Right lobe of liver (tissue), 6 donors: ENCODE results near the gene CDR2L. TPM values are rescaled to one million over a fixed set of nuclear protein-coding genes. Genes with fewer than 3 reads are reported as not detected.
A peak's percentile ranks its signal among the peaks of the same experiment; 100 is the strongest.

Source experiments
- ATAC-seq, 4 donors: fragments of 200-7000 bp; cut with Tn5 transposase; one replicate each; pipeline ENCODE4 v1.9.1; 2020; ENCODE audit warnings: mild to moderate bottlenecking in 4 of 4, moderate library complexity in 4 of 4
- DNase-seq, 3 donors: peaks; one replicate each; pipeline ENCODE4 v3.0.0-alpha.2; 2020
- H3K27ac ChIP-seq, 3 donors: fragments of 200-600 bp; one replicate each; pipeline ENCODE4 v1.8.0; 2022
- H3K27me3 ChIP-seq, 2 donors: fragments of 200-600 bp; one replicate each; pipeline ENCODE4 v1.8.0; 2022
- H3K36me3 ChIP-seq, 4 donors: fragments of 200-600 bp; sonication (generic) in 1 of 4; one replicate each; pipeline versions ENCODE4 v1.5.1 to v1.8.0; 2017 to 2022; ENCODE audit warnings: control low read depth in 1 of 4
- H3K4me1 ChIP-seq, 4 donors: fragments of 200-600 bp; sonication (generic) in 1 of 4; one replicate each; pipeline versions ENCODE4 v1.5.1 to v1.8.0; 2017 to 2022; ENCODE audit warnings: control low read depth in 1 of 4
- H3K4me3 ChIP-seq, 3 donors: fragments of 200-600 bp; one replicate each; pipeline ENCODE4 v1.8.0; 2022
- H3K9me3 ChIP-seq, 4 donors: fragments of 200-600 bp; sonication (generic) in 1 of 4; one replicate each; pipeline versions ENCODE4 v1.5.1 to v1.8.0; 2017 to 2022; ENCODE audit warnings: control low read depth in 1 of 4
- POLR2A ChIP-seq: fragments of 450-650 bp; IDR thresholded peaks from one replicate; pipeline ENCODE4 v1.6.1; 2017; ENCODE audit warnings: antibody characterized with exemption, mild to moderate bottlenecking
- WGBS: methylation state at CpG from one replicate; pipeline ENCODE4 v1.1.6; 2018; ENCODE audit warnings: low coverage, low lambda C conversion rate; ENCODE audit not compliant: insufficient coverage; ENCODE audit errors: missing lambda C conversion rate; 5-methylcytosine and 5-hydroxymethylcytosine counted together
- intact Hi-C, 2 donors: fragments of 100-400 bp; cut with DNase I; formaldehyde crosslinking; loops; one replicate each; pipeline versions ENCODE4 v1.11.2 to v1.14.1; 2022
- total RNA-seq, 6 experiments: library from RNA; depleted of rRNA in 2 of 6; stranded (reverse); fragments of >200 nt in 2 of 6; fragmentation: NEBNext Ultra II Directional in 3 of 6; extraction: Animal tissue kit (Norgen Biotek cat#: 25700) in 3 of 6; gene quantifications; one replicate each; pipeline versions ENCODE4 v1.1.0 to v1.2.4, GENCODE V29; 2016 to 2023
- TF ChIP-seq, protein P1 (sequence below), 4 donors: fragments of 200-600 bp in 3 of 4; fragments of 450-650 bp in 1 of 4; IDR thresholded peaks; one replicate each; pipeline versions ENCODE4 v1.5.1 to v1.8.0; 2016 to 2022; ENCODE audit warnings: antibody characterized with exemption in 4 of 4, mild to moderate bottlenecking in 2 of 4
- donor health status: DM: no; HTN: yes; CAD: no.
- donor health status: DM: no; HTN: no; CAD: no.
- donor health status: DM: no; HTN: no; CAD: no.
- donor health status: DM: no; HTN: yes; CAD: no.
- donor health status: DM: no; HTN: yes; CAD: no.

CDR2L gene
- total RNA-seq, 6 experiments from 2014 or later = 0.64 to 2.3 (median 1.4) TPM

DNA sequence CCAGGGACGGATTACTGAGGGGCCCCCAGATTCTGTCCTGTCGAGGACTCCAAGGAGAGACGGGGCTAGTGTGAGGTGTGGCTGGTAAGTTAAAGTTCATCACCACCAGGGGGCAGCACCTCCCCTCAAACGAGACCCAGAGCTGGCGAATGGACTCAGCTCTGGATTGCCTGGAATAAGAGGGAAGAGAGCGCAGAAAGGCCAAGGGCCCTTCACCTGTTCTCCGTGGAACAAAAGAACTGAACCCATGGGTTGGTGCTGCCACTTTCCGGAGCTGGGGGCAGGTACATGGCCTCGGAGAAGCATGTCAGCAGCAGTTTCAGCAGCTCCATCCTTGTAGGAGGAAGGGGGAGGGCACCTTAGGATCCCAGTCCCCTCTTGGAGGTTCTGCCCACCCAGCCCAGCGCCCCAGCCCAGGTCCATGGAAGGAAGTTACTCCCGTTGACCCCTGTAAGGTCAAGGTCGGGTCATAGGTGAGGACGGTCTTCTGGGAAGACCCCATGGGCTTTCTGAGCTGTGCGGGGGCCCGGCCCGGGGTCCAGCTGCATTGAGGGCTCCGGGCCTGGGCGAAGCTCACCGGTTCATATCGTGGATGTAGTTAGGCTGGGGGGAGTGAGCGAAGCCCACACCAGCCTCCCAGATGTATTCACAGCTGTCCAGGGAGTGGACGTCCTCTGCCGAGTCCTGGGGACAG, 25.6 kb upstream of the CDR2L start:
- H3K4me3 ChIP-seq = no peak overlapping the region
- no peaks in the 10 kb centered on the region for H3K27me3 ChIP-seq
- H3K9me3 ChIP-seq = no peaks in the 10 kb centered on the region
- H3K36me3 ChIP-seq = no peaks in the 10 kb centered on the region
- DNase-seq (peak; percentile 85 to 86 (median 85)), ATAC-seq (peak; percentile 79 to 92 (median 90))
- no peak overlapping the region for H3K27ac ChIP-seq
- TF ChIP-seq, protein P1, sequence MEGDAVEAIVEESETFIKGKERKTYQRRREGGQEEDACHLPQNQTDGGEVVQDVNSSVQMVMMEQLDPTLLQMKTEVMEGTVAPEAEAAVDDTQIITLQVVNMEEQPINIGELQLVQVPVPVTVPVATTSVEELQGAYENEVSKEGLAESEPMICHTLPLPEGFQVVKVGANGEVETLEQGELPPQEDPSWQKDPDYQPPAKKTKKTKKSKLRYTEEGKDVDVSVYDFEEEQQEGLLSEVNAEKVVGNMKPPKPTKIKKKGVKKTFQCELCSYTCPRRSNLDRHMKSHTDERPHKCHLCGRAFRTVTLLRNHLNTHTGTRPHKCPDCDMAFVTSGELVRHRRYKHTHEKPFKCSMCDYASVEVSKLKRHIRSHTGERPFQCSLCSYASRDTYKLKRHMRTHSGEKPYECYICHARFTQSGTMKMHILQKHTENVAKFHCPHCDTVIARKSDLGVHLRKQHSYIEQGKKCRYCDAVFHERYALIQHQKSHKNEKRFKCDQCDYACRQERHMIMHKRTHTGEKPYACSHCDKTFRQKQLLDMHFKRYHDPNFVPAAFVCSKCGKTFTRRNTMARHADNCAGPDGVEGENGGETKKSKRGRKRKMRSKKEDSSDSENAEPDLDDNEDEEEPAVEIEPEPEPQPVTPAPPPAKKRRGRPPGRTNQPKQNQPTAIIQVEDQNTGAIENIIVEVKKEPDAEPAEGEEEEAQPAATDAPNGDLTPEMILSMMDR (IDR thresholded peaks at IDR 0.05) = peak; percentile 73 to 81 (median 77)
- TF ChIP-seq POLR2A = no peak
- intact Hi-C loops = no loop called here
- no peaks in the 10 kb centered on the region for H3K4me1 ChIP-seq
- 1% methylated on average over 9 of the region's 23 CpGs for WGBS

DNA sequence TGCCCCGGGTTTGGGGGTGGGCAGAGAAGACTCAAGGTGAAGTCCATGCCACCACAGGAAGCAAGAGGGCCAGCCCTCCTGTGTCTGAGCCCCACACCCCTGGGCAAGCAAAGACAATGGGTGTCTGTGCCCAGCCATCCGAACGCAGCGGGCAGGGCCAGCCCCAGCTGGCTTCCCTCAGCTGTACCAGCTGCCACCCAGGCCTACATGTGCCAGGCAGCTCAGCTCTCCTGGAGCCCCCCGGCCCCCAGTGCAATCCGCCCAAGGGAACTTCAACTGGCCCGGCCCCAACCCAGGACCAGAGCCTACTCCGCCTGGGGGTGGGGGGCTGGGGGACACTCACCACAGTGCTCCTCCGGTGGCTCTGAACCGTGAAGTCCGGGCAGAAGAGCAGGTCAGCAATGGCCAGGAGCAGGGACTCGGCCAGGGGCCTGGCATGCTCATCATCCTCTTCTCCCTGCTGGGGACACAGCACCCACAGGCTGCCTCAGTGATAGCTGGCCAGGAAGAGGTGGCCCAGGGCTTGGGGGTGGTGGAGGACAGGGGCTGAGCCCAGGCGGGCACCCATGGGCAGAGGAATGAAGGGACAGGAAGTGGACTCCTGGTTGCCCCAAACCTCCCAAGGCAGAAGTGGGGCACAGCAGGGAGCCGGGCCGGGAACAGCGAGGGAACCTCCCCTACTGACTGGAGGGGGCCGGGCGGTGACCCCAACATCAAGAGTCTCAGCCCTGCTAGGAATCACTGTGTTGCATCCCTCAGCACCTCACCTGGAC, 24.6 kb upstream of the CDR2L start:
- TF ChIP-seq, protein P1 (IDR thresholded peaks at IDR 0.05) = no peak
- no peak for TF ChIP-seq POLR2A
- H3K36me3 ChIP-seq = no peaks in the 10 kb centered on the region
- 22% methylated on average over 1 of the region's 18 CpGs for WGBS
- no peak overlapping the region for H3K4me3 ChIP-seq
- no peaks in the 10 kb centered on the region for H3K9me3 ChIP-seq
- no peak for ATAC-seq
- H3K27me3 ChIP-seq = no peaks in the 10 kb centered on the region
- no peak for DNase-seq
- no peak overlapping the region for H3K27ac ChIP-seq
- intact Hi-C loops = no loop called here
- no peaks in the 10 kb centered on the region for H3K4me1 ChIP-seq

DNA sequence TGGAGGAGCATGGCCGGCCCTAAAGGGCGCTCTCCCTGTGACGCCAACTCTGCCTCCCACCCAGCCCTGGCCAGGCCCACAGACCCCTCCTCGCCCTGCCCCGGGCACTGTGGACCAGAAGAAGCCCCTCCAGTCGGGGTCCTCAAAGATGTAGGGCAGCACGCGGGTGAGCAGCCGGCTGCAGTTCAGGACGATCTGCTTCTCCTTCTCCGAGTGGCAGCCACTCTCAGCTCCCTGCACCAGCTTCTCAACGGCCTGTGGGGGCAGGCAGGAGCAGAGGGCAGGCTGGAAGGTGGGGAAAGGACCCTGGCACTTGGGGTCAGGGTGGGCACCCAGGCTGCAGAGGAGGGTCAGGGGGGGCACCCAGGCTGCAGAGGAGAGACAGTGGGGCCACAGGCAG, 23.8 kb upstream of the CDR2L start:
- Histone ChIP-seq H3K4me1 (no peaks in the 10 kb centered on the region), H3K27ac (no peak overlapping the region), H3K27me3 (no peaks in the 10 kb centered on the region), H3K9me3 (no peaks in the 10 kb centered on the region), H3K4me3 (no peak overlapping the region), H3K36me3 (no peaks in the 10 kb centered on the region)
- ATAC-seq (no peak), DNase-seq (no peak)
- TF ChIP-seq, protein P1 (IDR thresholded peaks at IDR 0.05) = no peak
- no peak for TF ChIP-seq POLR2A
- intact Hi-C loops = no loop called here
- no CpG with 5 or more reads among the region's 12 CpGs for WGBS

DNA sequence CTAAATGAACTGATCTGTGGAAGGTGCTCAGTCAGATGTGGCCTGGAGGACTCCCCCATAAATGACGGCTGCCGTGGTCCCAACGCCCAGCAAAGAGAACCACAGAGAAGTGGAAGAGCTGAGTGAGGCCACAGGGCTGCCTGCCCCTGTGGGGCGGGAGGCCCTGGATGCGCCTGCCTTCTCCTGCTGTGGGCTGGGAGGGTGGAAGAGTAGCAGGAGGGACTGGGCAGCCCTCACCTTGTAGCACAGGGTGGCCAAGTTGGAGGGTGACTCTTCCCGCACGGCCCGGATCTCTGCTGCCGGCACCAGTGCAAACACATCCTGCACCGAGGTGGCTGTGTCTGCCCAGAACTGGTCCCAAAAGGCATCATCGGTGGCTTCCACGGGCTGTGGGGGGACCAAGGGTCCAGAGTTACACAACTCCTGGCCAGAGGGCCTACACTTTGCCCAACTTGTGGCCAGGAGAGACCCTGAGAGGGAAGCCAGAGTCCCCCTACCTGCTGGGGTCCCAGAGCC, 23.1 kb upstream of the CDR2L start:
- Histone ChIP-seq H3K9me3 (no peaks in the 10 kb centered on the region), H3K27ac (no peak overlapping the region), H3K4me1 (no peaks in the 10 kb centered on the region), H3K4me3 (no peak overlapping the region), H3K27me3 (no peaks in the 10 kb centered on the region), H3K36me3 (no peaks in the 10 kb centered on the region)
- intact Hi-C loops = no loop called here
- DNase-seq (no peak), ATAC-seq (no peak)
- TF ChIP-seq, protein P1 (IDR thresholded peaks at IDR 0.05) = no peak
- no peak for TF ChIP-seq POLR2A
- WGBS = 90% methylated on average over 2 of the region's 12 CpGs
